K562 (cell line): ENCODE data around the gene RAB5B. TPM values are rescaled to one million over a fixed set of nuclear protein-coding genes. Genes with fewer than 3 reads are reported as not detected.

ENCODE experiments used
- ATAC-seq: fragments of 200-7000 bp; cut with Tn5 transposase; 3 replicates; pipeline ENCODE4 v1.9.1; 2020; ENCODE audit warnings: moderate library complexity
- BruUV-seq: library from RNA; stranded (reverse); fragments of 400-500 nt; replicated peaks from 2 replicates; lab custom pipeline; 2021; lab: Mats Ljungman, UMichigan
- CTCF ChIA-PET: fragments of 300-600 bp; formaldehyde crosslinking; extraction: SDS; loops from one replicate; lab custom pipeline; 2021; ENCODE audit warnings: low intra/inter-chr PET ratio; lab: Yijun Ruan, JAX
- POLR2A ChIA-PET: fragments of 300-600, 350-650 bp; sonication (Branson Sonifier 250); formaldehyde crosslinking; extraction: SDS; loops from one replicate; lab custom pipeline; 2021; ENCODE audit warnings: antibody characterized with exemption, inconsistent platforms; lab: Yijun Ruan, JAX
- DNase-seq, 4 experiments: peaks; one replicate each; pipeline versions ENCODE4 v3.0.0 to v3.0.0-alpha.2; 2011 to 2018; ENCODE audit warnings: low spot score in 3 of 4, mixed read lengths in 3 of 4; ENCODE audit errors: extremely low read depth in 1 of 4
- FAIRE-seq: peaks from 2 replicates; lab custom pipeline; 2011; peaks lifted over from hg19 to GRCh38; lab: Jason Lieb, UNC
- H2AFZ ChIP-seq: 2 replicates; pipeline ENCODE4 v1.6.0; 2011; ENCODE audit warnings: low read depth, low read length, control low read depth, inconsistent platforms
- H3K27ac ChIP-seq: fragments of 200-600 bp; 3 replicates; pipeline ENCODE4 v1.8.0; 2011; ENCODE audit warnings: low read depth, mild to moderate bottlenecking, control low read depth, inconsistent platforms, low read length, moderate library complexity, mixed read lengths; ENCODE audit errors: extremely low read depth
- H3K27me3 ChIP-seq, 2 experiments: fragments of 300-600 bp in 1 of 2; 2 replicates in 1 of 2; 3 replicates in 1 of 2; pipeline versions ENCODE4 v1.6.0 to v1.8.0; 2011; ENCODE audit warnings: inconsistent platforms in 2 of 2, low read length in 2 of 2, mild to moderate bottlenecking in 1 of 2, mixed read lengths in 1 of 2, moderate library complexity in 1 of 2; ENCODE audit not compliant: control insufficient read depth in 2 of 2, insufficient read depth in 2 of 2
- H3K36me3 ChIP-seq: fragments of 300-600 bp; 3 replicates; pipeline ENCODE4 v1.8.0; 2011; ENCODE audit warnings: mild to moderate bottlenecking, low read length, inconsistent platforms; ENCODE audit not compliant: control insufficient read depth, insufficient read depth
- H3K4me1 ChIP-seq, 2 experiments: fragments of 200-600 bp in 1 of 2; replicated peaks in 1 of 2; 2 replicates in 1 of 2; 3 replicates in 1 of 2; pipeline versions ENCODE4 v1.5.1 to v1.8.0; 2011; ENCODE audit warnings: inconsistent platforms in 2 of 2, low read length in 2 of 2, mild to moderate bottlenecking in 1 of 2, mixed read lengths in 1 of 2, moderate library complexity in 1 of 2; ENCODE audit not compliant: control insufficient read depth in 2 of 2, insufficient read depth in 2 of 2
- H3K4me2 ChIP-seq: 2 replicates; pipeline ENCODE4 v1.6.1; 2011; ENCODE audit warnings: low read length, control low read depth, inconsistent platforms, mixed read lengths; ENCODE audit not compliant: insufficient read depth
- H3K4me3 ChIP-seq: fragments of 200-600 bp; sonication (generic), shearing (Covaris generic); 2 replicates; pipeline ENCODE4 v1.5.1; 2016; ENCODE audit warnings: control low read depth, inconsistent platforms
- H3K79me2 ChIP-seq: fragments of 200-600 bp; 3 replicates; pipeline ENCODE4 v1.8.0; 2011; ENCODE audit warnings: low read length, inconsistent platforms; ENCODE audit not compliant: control insufficient read depth, insufficient read depth
- H3K9ac ChIP-seq, 2 experiments: 2 replicates each; pipeline versions ENCODE4 v1.6.0 to v1.6.1; 2011; ENCODE audit warnings: low read depth in 2 of 2, low read length in 2 of 2, control low read depth in 1 of 2, inconsistent platforms in 1 of 2, mild to moderate bottlenecking in 1 of 2, mixed read lengths in 1 of 2; ENCODE audit not compliant: insufficient read depth in 1 of 2
- H3K9me1 ChIP-seq: one replicate; pipeline ENCODE4 v1.6.0; 2011; ENCODE audit warnings: inconsistent platforms, mild to moderate bottlenecking, low read length, moderate library complexity; ENCODE audit not compliant: control insufficient read depth, insufficient read depth
- H3K9me3 ChIP-seq: replicated peaks from 2 replicates; pipeline ENCODE4 v1.5.1; 2011; ENCODE audit warnings: low read depth, low read length, inconsistent platforms; ENCODE audit not compliant: control insufficient read depth, insufficient read depth
- H4K20me1 ChIP-seq: replicated peaks from 2 replicates; pipeline ENCODE4 v1.6.1; 2011; ENCODE audit warnings: low read length, inconsistent platforms, mixed read lengths; ENCODE audit not compliant: control insufficient read depth, insufficient read depth
- ARHGAP35 ChIP-seq: fragments of 450-650 bp; IDR thresholded peaks from 2 replicates; pipeline ENCODE4 v1.6.1; 2018; ENCODE audit not compliant: partially characterized antibody
- ARNT ChIP-seq, 2 experiments: fragments of 450-650 bp; IDR thresholded peaks; 2 replicates each; pipeline ENCODE4 v1.6.1; 2016; ENCODE audit warnings: mild to moderate bottlenecking in 1 of 2
- CBFB ChIP-seq: sonication (generic); formaldehyde crosslinking; IDR thresholded peaks from 2 replicates; pipeline ENCODE4 v1.4.0; 2020; ENCODE audit warnings: mild to moderate bottlenecking, missing genetic modification reagents
- CEBPG ChIP-seq, 3 experiments: fragments of 200-800 bp in 1 of 3; sonication (Bioruptor generic) in 1 of 3; sonication (generic) in 1 of 3; formaldehyde crosslinking in 1 of 3; IDR thresholded peaks in 2 of 3; conservative IDR thresholded peaks in 1 of 3; 2 replicates each; pipeline versions ENCODE4 v1.6.1 to v1.8.0; 2016 to 2022; ENCODE audit warnings: missing compliant biosample characterization in 2 of 3, missing genetic modification characterization in 2 of 3, mild to moderate bottlenecking in 1 of 3, missing genetic modification reagents in 1 of 3
- CREB5 ChIP-seq: fragments of 250-450 bp; sonication (Bioruptor Pico); IDR thresholded peaks from 2 replicates; pipeline ENCODE4 v1.5.0; 2020; ENCODE audit warnings: mild to moderate bottlenecking
- GABPB1 ChIP-seq: sonication (generic); formaldehyde crosslinking; IDR thresholded peaks from 2 replicates; pipeline ENCODE4 v1.8.0; 2022; ENCODE audit warnings: mild to moderate bottlenecking, missing genetic modification reagents
- GATAD2A ChIP-seq: fragments of 450-650 bp; IDR thresholded peaks from 2 replicates; pipeline ENCODE4 v1.6.1; 2017
- NEUROD1 ChIP-seq: fragments of 150-350 bp; IDR thresholded peaks from 2 replicates; pipeline ENCODE4 v1.6.1; 2014; ENCODE audit warnings: borderline replicate concordance, low read length, low read depth; ENCODE audit not compliant: partially characterized antibody
- NR1H2 ChIP-seq: sonication (generic); formaldehyde crosslinking; IDR thresholded peaks from 2 replicates; pipeline ENCODE4 v1.4.0; 2020; ENCODE audit warnings: mild to moderate bottlenecking, missing genetic modification reagents
- NR2C1 ChIP-seq, 2 experiments: fragments of 450-650 bp; IDR thresholded peaks; 2 replicates each; pipeline ENCODE4 v1.6.1; 2017; ENCODE audit warnings: mild to moderate bottlenecking in 2 of 2, antibody characterized with exemption in 1 of 2, inconsistent platforms in 1 of 2, missing compliant biosample characterization in 1 of 2, missing genetic modification characterization in 1 of 2
- PHB ChIP-seq: fragments of 250-450 bp; sonication (Bioruptor Pico); IDR thresholded peaks from 2 replicates; pipeline ENCODE4 v1.5.0; 2021
- SRSF3 ChIP-seq: fragments of 200-400 bp; formaldehyde crosslinking; IDR thresholded peaks from 2 replicates; pipeline ENCODE4 v1.6.1; 2016; ENCODE audit warnings: mild to moderate bottlenecking, low read length, moderate library complexity; ENCODE audit not compliant: insufficient read depth
- ZBTB1 ChIP-seq: sonication (generic); formaldehyde crosslinking; IDR thresholded peaks from 2 replicates; pipeline ENCODE4 v1.8.1; 2023; ENCODE audit warnings: missing genetic modification reagents, low read depth, mild to moderate bottlenecking, borderline replicate concordance
- ZBTB9 ChIP-seq: fragments of 450-650 bp; formaldehyde crosslinking; IDR thresholded peaks from 2 replicates; pipeline ENCODE4 v1.4.0; 2020; ENCODE audit warnings: mild to moderate bottlenecking, moderate library complexity
- ZFPM2 ChIP-seq: fragments of 250-450 bp; sonication (Bioruptor Pico); IDR thresholded peaks from 2 replicates; pipeline ENCODE4 v1.5.1; 2022; ENCODE audit warnings: mild to moderate bottlenecking
- ZNF354B ChIP-seq: fragments of 250-450 bp; sonication (Bioruptor Pico); IDR thresholded peaks from 2 replicates; pipeline ENCODE4 v1.4.0; 2020
- ZNF583 ChIP-seq: fragments of 250-450 bp; sonication (Bioruptor Pico); IDR thresholded peaks from 2 replicates; pipeline ENCODE4 v1.4.0; 2020
- WGBS: fragments of 100-300 bp; shearing (Covaris generic); methylation state at CpG from one replicate; pipeline ENCODE4 v1.1.6; 2016; ENCODE audit warnings: low coverage, mixed read lengths; ENCODE audit not compliant: insufficient coverage; ENCODE audit errors: missing lambda C conversion rate; 5-methylcytosine and 5-hydroxymethylcytosine counted together
- in situ Hi-C: fragments of 300-500 bp; cut with MboI; formaldehyde crosslinking; loops from 4 replicates; pipeline ENCODE4 v1.15.0; 2018; ENCODE audit warnings: inconsistent platforms, mixed read lengths
- intact Hi-C: fragments of 100-400 bp; cut with micrococcal nuclease; formaldehyde crosslinking; loops from 2 replicates; pipeline ENCODE4 v1.14.2; 2022
- polyA plus RNA-seq, 8 experiments: library from polyadenylated mRNA; depleted of rRNA in 4 of 8; stranded (reverse) in 5 of 8; unstranded in 3 of 8; fragments of >200 nt; fragmentation: Nextera tagmentation in 2 of 8; fragmentation: Illumina TruSeq in 1 of 8; extraction: Ambion mirVana in 2 of 8; extraction: Trizol in 1 of 8; gene quantifications; 2 replicates each; pipeline versions ENCODE4 v1.2.1 to v1.2.3, GENCODE V29; 2011 to 2014; ENCODE audit warnings: inconsistent platforms in 1 of 8, missing spikeins in 1 of 8
- total RNA-seq, 7 experiments: library from RNA; depleted of rRNA in 6 of 7; stranded (reverse); fragments of >200 nt in 6 of 7; fragmentation: Illumina TruSeq in 2 of 7; extraction: Trizol in 2 of 7; gene quantifications; 2 replicates each; pipeline versions ENCODE4 v1.2.1 to v1.2.3, GENCODE V29; 2011 to 2021; ENCODE audit warnings: low replicate concordance in 1 of 7
- TF ChIP-seq, protein P1 (sequence below): fragments of 250-450 bp; sonication (Bioruptor Pico); IDR thresholded peaks from 2 replicates; pipeline ENCODE4 v1.8.0; 2021; ENCODE audit warnings: mild to moderate bottlenecking, moderate library complexity

The RAB5B gene
- total and polyA plus RNA-seq, 9 of the 15 experiments (the other 6 are each of a cell fraction or from before 2014, with no cell fraction given): 6.8 to 73.8 (median 25.2) TPM

DNA sequence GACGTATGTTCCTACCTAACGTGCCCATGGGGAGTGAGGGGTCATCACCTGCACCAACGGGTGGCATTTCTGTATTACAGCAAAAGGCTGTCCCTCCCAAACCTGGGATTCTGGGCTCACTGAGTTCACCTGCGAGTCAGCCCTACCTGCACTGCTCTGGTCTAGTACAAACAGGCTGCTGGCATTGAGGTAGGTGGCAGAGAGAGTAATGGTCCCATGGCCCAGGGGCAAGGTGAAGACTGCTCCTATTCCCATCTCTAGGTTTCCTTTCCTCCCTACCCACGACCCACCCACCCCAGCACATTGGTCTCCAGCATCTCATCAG lies 23.6 kb downstream of the RAB5B start:
- Histone ChIP-seq H3K79me2 (peaks cover 19% of the 10 kb centered on the region), H4K20me1 (no peaks in the 10 kb centered on the region), H3K4me1 (peaks cover 4 to 20% of the 10 kb centered on the region in 2 experiments; a peak in 4 of 5 replicates), H3K27ac (peak overlapping the region; percentile 77), H3K9me3 (no peaks in the 10 kb centered on the region), H3K27me3 (no peaks in the 10 kb centered on the region), H3K4me2 (peak overlapping the region; percentile 100), H2AFZ (peak overlapping the region; percentile 77), H3K9me1 (no peaks in the 10 kb centered on the region), H3K36me3 (peaks cover 33% of the 10 kb centered on the region), H3K4me3 (peak overlapping the region; percentile 60), H3K9ac (peak overlapping the region; percentile 83 to 94)
- ChIA-PET CTCF (interaction anchor here (2.3 to 3.7 kb wide), 2 partner anchors 32 to 44 kb away, joined by 20 to 35 read pairs; partner anchors contain the start of gene RPS26), POLR2A (interaction anchor here (0.7 to 5.1 kb wide), 13 partner anchors 9 to 281 kb away, joined by 3 to 31 read pairs (median 4); partner anchors contain the start of genes BLOC1S1, IKZF4, MYL6 and ORMDL2)
- in situ Hi-C loops (loop anchor here (5.0 kb wide), 1 partner anchor 35 kb away; no protein-coding TSS in a partner anchor), intact Hi-C loops (loop anchor here (1.0 kb wide), 2 partner anchors 24 to 44 kb away; partner anchors contain the start of genes IKZF4 and RPS26)
- ATAC-seq: peak; percentile 14
- 0% methylated on average over 5 of the region's 5 CpGs for WGBS
- DNase-seq: no peak
- BruUV-seq: no TSS peak
- FAIRE-seq: no peak
- TF ChIP-seq NEUROD1: no peak
- no peak for TF ChIP-seq ARNT (IDR thresholded peaks at IDR 0.05)
- TF ChIP-seq GABPB1: peak; percentile 4; the same call in 1 of the 2 replicates
- peak; percentile 36; the same call in 1 of the 2 replicates for TF ChIP-seq ZBTB9
- no peak for TF ChIP-seq ZNF583 (CRISPR knock-in tag)
- TF ChIP-seq PHB: peak; percentile 86; the same call in 1 of the 2 replicates
- no peak for TF ChIP-seq SRSF3
- TF ChIP-seq, protein P1, sequence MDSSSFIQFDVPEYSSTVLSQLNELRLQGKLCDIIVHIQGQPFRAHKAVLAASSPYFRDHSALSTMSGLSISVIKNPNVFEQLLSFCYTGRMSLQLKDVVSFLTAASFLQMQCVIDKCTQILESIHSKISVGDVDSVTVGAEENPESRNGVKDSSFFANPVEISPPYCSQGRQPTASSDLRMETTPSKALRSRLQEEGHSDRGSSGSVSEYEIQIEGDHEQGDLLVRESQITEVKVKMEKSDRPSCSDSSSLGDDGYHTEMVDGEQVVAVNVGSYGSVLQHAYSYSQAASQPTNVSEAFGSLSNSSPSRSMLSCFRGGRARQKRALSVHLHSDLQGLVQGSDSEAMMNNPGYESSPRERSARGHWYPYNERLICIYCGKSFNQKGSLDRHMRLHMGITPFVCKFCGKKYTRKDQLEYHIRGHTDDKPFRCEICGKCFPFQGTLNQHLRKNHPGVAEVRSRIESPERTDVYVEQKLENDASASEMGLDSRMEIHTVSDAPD (CRISPR knock-in tag): no peak
- no peak; the same call in 1 of the 2 replicates for TF ChIP-seq CEBPG (CRISPR knock-in tag; IDR thresholded peaks at IDR 0.05)
- TF ChIP-seq CEBPG (tag; conservative IDR thresholded peaks at IDR 0.05 in 1 of 2, IDR thresholded peaks at IDR 0.05 in 1 of 2): no peak
- TF ChIP-seq ZBTB1: no peak
- TF ChIP-seq GATAD2A: no peak
- TF ChIP-seq CBFB (CRISPR knock-in tag): 0 out of 2 replicates have a peak, but pooled peaks have one; percentile 36
- no peak for TF ChIP-seq NR1H2 (CRISPR knock-in tag)
- no peak for TF ChIP-seq ARHGAP35
- TF ChIP-seq NR2C1 (IDR thresholded peaks at IDR 0.05): no peak
- no peak for TF ChIP-seq NR2C1 (tag; IDR thresholded peaks at IDR 0.05)
- 0 out of 2 replicates have a peak, but pooled peaks have one; percentile 33 for TF ChIP-seq ZFPM2 (CRISPR knock-in tag)
- TF ChIP-seq ZNF354B (CRISPR knock-in tag): no peak
- TF ChIP-seq CREB5 (CRISPR knock-in tag): no peak
